ENCODE data around the gene ZNF273. TPM values are rescaled to one million over a fixed set of nuclear protein-coding genes. Genes with fewer than 3 reads are reported as not detected.
"Not testable (repeated sequence)": the region's sequence is repeated elsewhere in the genome, so short reads cannot be mapped to it uniquely, and the experiment has no call there.

Gene ZNF273
- polyA plus RNA-seq, 1 donor (not counting 4 experiments of a cell fraction or from before 2014, with no cell fraction given): 4.7 TPM

DNA sequence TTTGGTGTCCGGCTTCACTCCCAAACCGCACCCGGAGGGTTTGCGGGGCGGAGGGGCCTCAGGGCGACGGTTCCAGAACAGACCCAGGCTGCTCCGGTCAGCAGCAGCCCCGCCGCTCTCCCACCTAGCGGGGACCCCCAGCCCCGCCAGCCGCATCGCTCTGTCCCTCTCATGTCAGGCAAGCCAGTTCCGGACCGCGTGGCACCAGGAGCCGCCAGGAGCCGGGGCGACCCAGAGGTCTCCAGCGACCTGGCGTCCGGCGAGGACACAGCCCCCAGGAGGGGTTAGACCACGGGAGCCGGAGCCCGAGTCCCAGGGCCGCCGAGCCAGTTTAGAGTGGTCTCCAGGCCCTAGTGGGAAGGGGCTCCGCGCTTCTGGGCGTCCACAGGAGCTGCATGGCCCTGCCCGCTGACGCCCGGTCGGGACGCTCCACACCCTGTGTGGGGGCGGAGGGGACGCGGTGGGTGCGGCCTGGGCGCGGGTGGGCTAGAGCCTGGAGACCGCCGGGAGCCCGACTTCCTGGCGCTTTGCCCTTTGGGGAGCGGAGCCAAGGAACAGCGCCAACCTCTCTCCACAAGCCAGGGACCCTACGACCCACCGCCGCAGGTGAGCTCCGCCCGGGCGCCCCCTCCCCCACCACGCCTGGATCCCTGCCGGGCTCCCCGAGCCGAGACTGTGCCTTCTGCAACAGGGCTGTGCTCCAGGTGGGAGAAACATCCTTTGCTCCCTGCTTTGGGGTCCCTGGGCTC is 44.4 kb downstream of the ZNF273 start:
- dilution Hi-C loops (cut with MboI; ENCODE audit: extremely low pct_ligation_motif_present, low sequenced_read_pairs): no loop called here
- Histone ChIP-seq H4K20me1 (ENCODE audit: control insufficient read depth, extremely low read depth, insufficient read depth, low read length) (no peaks in the 10 kb centered on the region), H3K79me2 (ENCODE audit: control insufficient read depth, insufficient read depth, low read length) (no peaks in the 10 kb centered on the region), H3K4me3 (ENCODE audit: control insufficient read depth in 2 of 3, extremely low read depth in 1 of 3, insufficient read depth in 2 of 3, low read depth in 1 of 3, low read length in 3 of 3) (peak overlapping the region in 1 of 3 experiments; percentile 9), H3K27ac (ENCODE audit: control insufficient read depth, insufficient read depth, low read length) (no peak overlapping the region), H3K9ac (ENCODE audit: control insufficient read depth, extremely low read depth, insufficient read depth, low read length) (no peak overlapping the region), H3K4me1 (ENCODE audit: control insufficient read depth, extremely low read depth, insufficient read depth, low read length) (no peaks in the 10 kb centered on the region), H2AFZ (ENCODE audit: control insufficient read depth, low read length) (no peak overlapping the region), H3K27me3 (ENCODE audit: control insufficient read depth, extremely low read depth, insufficient read depth, low read length) (peaks cover 31% of the 10 kb centered on the region), H3K9me3 (ENCODE audit: control insufficient read depth, low read depth, low read length) (no peaks in the 10 kb centered on the region), H3K36me3 (ENCODE audit: control insufficient read depth in 2 of 2, extremely low read depth in 1 of 2, insufficient read depth in 2 of 2, low read length in 2 of 2) (no peaks in the 10 kb centered on the region), H3K4me2 (ENCODE audit: control insufficient read depth, extremely low read depth, insufficient read depth, low read depth, low read length) (peak overlapping the region; percentile 32), H3K9me1 (ENCODE audit: control insufficient read depth, extremely low read depth, insufficient read depth, low read length) (no peaks in the 10 kb centered on the region)
- no peak for DNase-seq (ENCODE audit: low read depth, low spot score)
- TF ChIP-seq CTCF (optimal IDR thresholded peaks at IDR 0.05 in 1 of 3, IDR thresholded peaks at IDR 0.05 in 1 of 3, conservative IDR thresholded peaks at IDR 0.05 in 1 of 3; ENCODE audit: extremely low read depth in 1 of 3, insufficient read depth in 2 of 3, low read length in 3 of 3) (no peak), EZH2 (IDR thresholded peaks at IDR 0.05; ENCODE audit: low read length) (peak; percentile 57)
- no peak for FAIRE-seq

- H3K4me1 ChIP-seq (ENCODE audit: control insufficient read depth, extremely low read depth, insufficient read depth, low read length); H3K9ac ChIP-seq (ENCODE audit: control insufficient read depth, extremely low read depth, insufficient read depth, low read length); dilution Hi-C loops (cut with MboI; ENCODE audit: extremely low pct_ligation_motif_present, low sequenced_read_pairs); H3K9me1 ChIP-seq (ENCODE audit: control insufficient read depth, extremely low read depth, insufficient read depth, low read length); DNase-seq (ENCODE audit: low read depth, low spot score); H4K20me1 ChIP-seq (ENCODE audit: control insufficient read depth, extremely low read depth, insufficient read depth, low read length); H3K9me3 ChIP-seq (ENCODE audit: control insufficient read depth, low read depth, low read length); H2AFZ ChIP-seq (ENCODE audit: control insufficient read depth, low read length); H3K36me3 ChIP-seq (ENCODE audit: control insufficient read depth in 2 of 2, extremely low read depth in 1 of 2, insufficient read depth in 2 of 2, low read length in 2 of 2); H3K79me2 ChIP-seq (ENCODE audit: control insufficient read depth, insufficient read depth, low read length); H3K27ac ChIP-seq (ENCODE audit: control insufficient read depth, insufficient read depth, low read length); H3K4me3 ChIP-seq (ENCODE audit: control insufficient read depth in 2 of 3, extremely low read depth in 1 of 3, insufficient read depth in 2 of 3, low read depth in 1 of 3, low read length in 3 of 3); FAIRE-seq; H3K4me2 ChIP-seq (ENCODE audit: control insufficient read depth, extremely low read depth, insufficient read depth, low read depth, low read length): not testable (repeated sequence)
- H3K27me3 ChIP-seq (ENCODE audit: control insufficient read depth, extremely low read depth, insufficient read depth, low read length): peaks cover 31% of the 10 kb centered on the region
These were observed 45.7 kb downstream of the ZNF273 start for GRCh38 chr7:64948774-64949173.

- H3K9ac ChIP-seq (ENCODE audit: control insufficient read depth, extremely low read depth, insufficient read depth, low read length); H4K20me1 ChIP-seq (ENCODE audit: control insufficient read depth, extremely low read depth, insufficient read depth, low read length); H3K36me3 ChIP-seq (ENCODE audit: control insufficient read depth in 2 of 2, extremely low read depth in 1 of 2, insufficient read depth in 2 of 2, low read length in 2 of 2); H3K9me3 ChIP-seq (ENCODE audit: control insufficient read depth, low read depth, low read length); H3K4me3 ChIP-seq (ENCODE audit: control insufficient read depth in 2 of 3, extremely low read depth in 1 of 3, insufficient read depth in 2 of 3, low read depth in 1 of 3, low read length in 3 of 3); H3K27ac ChIP-seq (ENCODE audit: control insufficient read depth, insufficient read depth, low read length); DNase-seq (ENCODE audit: low read depth, low spot score); dilution Hi-C loops (cut with MboI; ENCODE audit: extremely low pct_ligation_motif_present, low sequenced_read_pairs); FAIRE-seq; H3K4me2 ChIP-seq (ENCODE audit: control insufficient read depth, extremely low read depth, insufficient read depth, low read depth, low read length); H3K9me1 ChIP-seq (ENCODE audit: control insufficient read depth, extremely low read depth, insufficient read depth, low read length); H3K79me2 ChIP-seq (ENCODE audit: control insufficient read depth, insufficient read depth, low read length); H2AFZ ChIP-seq (ENCODE audit: control insufficient read depth, low read length); H3K4me1 ChIP-seq (ENCODE audit: control insufficient read depth, extremely low read depth, insufficient read depth, low read length): not testable (repeated sequence)
- H3K27me3 ChIP-seq (ENCODE audit: control insufficient read depth, extremely low read depth, insufficient read depth, low read length): peaks cover 26% of the 10 kb centered on the region
These were observed 47.6 kb downstream of the ZNF273 start for GRCh38 chr7:64950673-64951072.
